ENCODE data around the gene ARHGEF5.
A peak's percentile ranks its signal among the peaks of the same experiment; 100 is the strongest.

Gene ARHGEF5

DNA sequence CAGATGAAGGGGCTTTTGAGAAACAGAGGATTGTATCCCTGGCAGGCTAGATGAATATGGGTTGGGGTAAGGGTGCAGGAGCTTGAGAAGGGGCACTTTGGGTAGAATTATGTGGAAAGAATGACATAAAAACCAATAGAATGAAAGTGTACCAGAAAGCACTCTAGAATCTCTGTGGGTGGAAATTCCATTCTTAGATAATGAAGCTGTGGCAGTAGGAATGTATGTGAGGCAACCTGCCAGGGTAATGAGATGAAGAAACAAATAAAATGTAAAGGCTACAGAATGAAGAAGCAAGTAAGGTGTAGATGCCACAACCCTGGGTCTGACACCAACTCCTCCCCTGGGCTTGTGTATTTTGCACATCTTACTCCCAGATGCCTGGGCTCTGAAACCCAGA lies 31.5 kb downstream of the ARHGEF5 start:
- Histone ChIP-seq H3K4me3 (ENCODE audit: low read length) (no peak overlapping the region), H3K36me3 (ENCODE audit: control insufficient read depth, low read depth, low read length) (no peaks in the 10 kb centered on the region), H3K9ac (ENCODE audit: low read length) (no peak overlapping the region), H3K4me1 (ENCODE audit: control insufficient read depth, low read depth, low read length) (peaks cover 21% of the 10 kb centered on the region), H3K9me3 (ENCODE audit: control insufficient read depth, low read depth, low read length) (no peaks in the 10 kb centered on the region), H3K27ac (ENCODE audit: low read length) (no peak overlapping the region), H3K27me3 (ENCODE audit: control insufficient read depth, insufficient read depth, low read length) (no peaks in the 10 kb centered on the region)

DNA sequence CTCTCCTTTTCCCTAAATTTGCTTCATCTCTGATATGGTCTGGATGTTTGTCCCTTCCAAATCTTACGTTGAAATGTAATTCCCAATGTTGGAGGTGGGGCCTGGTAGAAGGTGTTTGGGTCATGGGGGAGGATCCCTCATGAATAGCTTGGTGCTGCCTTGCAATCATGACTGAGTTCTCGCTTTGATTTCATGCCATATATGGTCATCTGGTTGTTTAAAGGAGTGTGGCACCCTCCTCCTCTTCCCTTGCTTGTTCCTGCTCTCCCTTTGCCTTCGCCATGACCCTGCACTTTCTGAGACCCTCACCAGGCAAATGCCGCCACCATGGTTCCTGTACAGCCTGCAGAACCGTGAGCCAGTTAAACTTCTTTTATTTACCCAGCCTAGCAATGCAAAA lies 33.7 kb downstream of the ARHGEF5 start:
- Histone ChIP-seq H3K9me3 (ENCODE audit: control insufficient read depth, low read depth, low read length) (no peaks in the 10 kb centered on the region), H3K36me3 (ENCODE audit: control insufficient read depth, low read depth, low read length) (no peaks in the 10 kb centered on the region), H3K4me1 (ENCODE audit: control insufficient read depth, low read depth, low read length) (peaks cover 21% of the 10 kb centered on the region), H3K9ac (ENCODE audit: low read length) (peak overlapping the region; percentile 21), H3K27ac (ENCODE audit: low read length) (peak overlapping the region; percentile 67), H3K27me3 (ENCODE audit: control insufficient read depth, insufficient read depth, low read length) (no peaks in the 10 kb centered on the region), H3K4me3 (ENCODE audit: low read length) (no peak overlapping the region)

DNA sequence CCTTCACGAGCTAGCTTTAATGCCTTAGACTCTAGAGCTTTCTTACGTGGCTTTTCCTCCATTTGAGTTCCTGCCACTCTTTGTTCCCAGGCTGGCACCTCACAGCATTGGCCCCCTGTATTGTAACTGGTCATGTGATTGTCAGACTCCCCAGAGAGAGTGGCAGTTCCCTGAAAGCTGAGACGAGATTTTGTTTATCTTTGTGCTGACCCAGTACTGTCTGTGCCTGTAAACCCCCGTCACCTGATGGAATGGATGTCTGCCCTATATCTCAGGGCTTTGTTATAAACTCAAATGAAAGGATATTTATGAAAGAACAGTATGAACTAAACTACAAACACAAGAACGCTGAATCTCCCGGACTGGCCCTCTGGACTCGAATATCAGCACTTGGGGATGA lies 35.3 kb downstream of the ARHGEF5 start:
- Histone ChIP-seq H3K27me3 (ENCODE audit: control insufficient read depth, insufficient read depth, low read length) (no peaks in the 10 kb centered on the region), H3K4me3 (ENCODE audit: low read length) (no peak overlapping the region), H3K36me3 (ENCODE audit: control insufficient read depth, low read depth, low read length) (no peaks in the 10 kb centered on the region), H3K9me3 (ENCODE audit: control insufficient read depth, low read depth, low read length) (no peaks in the 10 kb centered on the region), H3K4me1 (ENCODE audit: control insufficient read depth, low read depth, low read length) (peaks cover 12% of the 10 kb centered on the region), H3K27ac (ENCODE audit: low read length) (no peak overlapping the region), H3K9ac (ENCODE audit: low read length) (no peak overlapping the region)

DNA sequence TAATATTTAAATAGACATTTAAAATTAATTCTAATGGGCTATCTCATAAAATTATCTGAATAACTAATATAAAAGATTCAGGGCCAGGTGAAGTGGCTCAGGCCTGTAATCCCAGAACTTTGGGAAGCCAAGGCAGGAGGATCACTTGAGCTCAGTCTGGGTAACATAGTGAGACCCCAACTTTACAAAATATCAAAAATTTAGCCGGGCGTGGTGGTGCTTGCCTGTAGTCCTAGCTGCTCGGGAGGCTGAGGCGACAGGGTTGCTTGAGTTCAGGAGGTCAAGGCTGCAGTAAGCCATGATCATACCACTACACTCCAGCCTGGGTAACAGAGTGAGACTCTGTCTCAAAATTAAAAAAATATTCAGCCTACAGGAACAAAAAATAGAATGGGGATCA lies 35.8 kb downstream of the ARHGEF5 start:
- Histone ChIP-seq H3K9me3 (ENCODE audit: control insufficient read depth, low read depth, low read length) (no peaks in the 10 kb centered on the region), H3K36me3 (ENCODE audit: control insufficient read depth, low read depth, low read length) (no peaks in the 10 kb centered on the region), H3K4me1 (ENCODE audit: control insufficient read depth, low read depth, low read length) (peaks cover 12% of the 10 kb centered on the region), H3K9ac (ENCODE audit: low read length) (no peak overlapping the region), H3K27me3 (ENCODE audit: control insufficient read depth, insufficient read depth, low read length) (no peaks in the 10 kb centered on the region), H3K27ac (ENCODE audit: low read length) (no peak overlapping the region), H3K4me3 (ENCODE audit: low read length) (no peak overlapping the region)

DNA sequence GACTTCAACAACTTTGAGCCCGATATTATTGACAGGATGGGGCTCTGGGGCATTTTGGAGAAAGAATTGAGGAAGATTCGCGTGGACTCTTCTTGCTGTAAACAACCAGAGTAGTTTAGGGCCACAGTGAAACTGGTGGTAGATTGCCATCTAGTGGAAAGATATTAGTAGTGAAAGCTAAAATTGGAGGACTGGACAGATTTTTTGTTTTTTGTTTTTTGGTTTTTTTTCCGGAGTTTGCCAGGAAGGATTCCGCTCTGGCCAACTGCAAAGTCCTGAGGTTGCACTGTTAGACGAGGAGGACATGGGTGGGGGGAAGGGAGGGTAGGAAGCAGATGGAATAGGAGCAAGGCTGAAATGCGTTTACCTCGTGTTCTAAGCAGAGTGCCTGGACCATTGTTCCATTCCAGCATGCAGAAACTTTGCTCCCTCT lies 36.6 kb downstream of the ARHGEF5 start:
- Histone ChIP-seq H3K4me1 (ENCODE audit: control insufficient read depth, low read depth, low read length) (peaks cover 12% of the 10 kb centered on the region), H3K27ac (ENCODE audit: low read length) (no peak overlapping the region), H3K9me3 (ENCODE audit: control insufficient read depth, low read depth, low read length) (no peaks in the 10 kb centered on the region), H3K36me3 (ENCODE audit: control insufficient read depth, low read depth, low read length) (no peaks in the 10 kb centered on the region), H3K4me3 (ENCODE audit: low read length) (no peak overlapping the region), H3K27me3 (ENCODE audit: control insufficient read depth, insufficient read depth, low read length) (no peaks in the 10 kb centered on the region), H3K9ac (ENCODE audit: low read length) (no peak overlapping the region)

DNA sequence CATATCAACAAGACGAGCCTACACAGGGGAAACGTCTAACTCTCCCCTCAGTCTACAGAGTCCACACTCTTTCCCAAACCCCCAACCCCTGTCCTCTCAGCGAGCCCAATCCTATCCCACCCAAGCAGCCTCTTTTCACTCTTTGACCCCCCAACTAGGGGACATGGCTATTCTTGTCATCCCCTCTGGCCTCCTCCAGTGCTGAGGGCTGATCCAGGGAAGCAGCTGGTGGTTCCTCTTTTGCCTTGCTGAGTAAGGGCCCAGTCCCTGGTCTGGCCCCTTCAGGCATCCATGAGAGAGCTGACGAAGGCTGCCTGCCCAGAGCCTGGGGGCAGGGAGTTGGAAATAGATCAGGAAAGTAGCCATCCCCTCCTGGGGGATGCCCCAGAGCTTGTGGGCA lies 41.9 kb downstream of the ARHGEF5 start:
- Histone ChIP-seq H3K27ac (ENCODE audit: low read length) (no peak overlapping the region), H3K27me3 (ENCODE audit: control insufficient read depth, insufficient read depth, low read length) (no peaks in the 10 kb centered on the region), H3K9me3 (ENCODE audit: control insufficient read depth, low read depth, low read length) (no peaks in the 10 kb centered on the region)

DNA sequence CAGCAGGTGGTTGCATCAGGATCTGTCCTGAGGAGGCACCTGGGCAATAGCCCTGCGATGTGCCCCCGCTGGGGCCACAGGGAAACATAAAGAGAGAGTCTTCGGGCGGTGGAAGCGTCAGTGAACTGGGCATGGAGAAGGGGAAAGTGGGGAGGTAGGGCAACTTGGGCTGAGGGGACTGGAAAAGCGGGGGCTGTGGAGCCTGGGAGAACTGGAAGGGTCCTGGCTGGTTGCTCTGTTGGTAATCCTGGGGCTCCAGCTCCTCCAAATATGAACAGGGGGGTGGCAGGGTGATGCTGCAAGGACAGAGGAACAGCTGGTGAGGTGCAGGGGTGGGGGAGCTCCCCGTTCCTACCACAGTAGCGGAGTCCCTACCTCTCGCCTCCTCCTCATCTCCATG lies 43.1 kb downstream of the ARHGEF5 start:
- Histone ChIP-seq H3K9me3 (ENCODE audit: control insufficient read depth, low read depth, low read length) (no peaks in the 10 kb centered on the region), H3K36me3 (ENCODE audit: control insufficient read depth, low read depth, low read length) (no peaks in the 10 kb centered on the region), H3K9ac (ENCODE audit: low read length) (no peak overlapping the region), H3K27ac (ENCODE audit: low read length) (no peak overlapping the region), H3K4me1 (ENCODE audit: control insufficient read depth, low read depth, low read length) (no peaks in the 10 kb centered on the region), H3K27me3 (ENCODE audit: control insufficient read depth, insufficient read depth, low read length) (no peaks in the 10 kb centered on the region), H3K4me3 (ENCODE audit: low read length) (no peak overlapping the region)

More for the DNA sequence above, 41.9 kb downstream of the ARHGEF5 start:
- no peak overlapping the region for H3K4me3 ChIP-seq (ENCODE audit: low read length)
- H3K9ac ChIP-seq (ENCODE audit: low read length) = no peak overlapping the region
- H3K36me3 ChIP-seq (ENCODE audit: control insufficient read depth, low read depth, low read length) = no peaks in the 10 kb centered on the region
- no peaks in the 10 kb centered on the region for H3K4me1 ChIP-seq (ENCODE audit: control insufficient read depth, low read depth, low read length)

DNA sequence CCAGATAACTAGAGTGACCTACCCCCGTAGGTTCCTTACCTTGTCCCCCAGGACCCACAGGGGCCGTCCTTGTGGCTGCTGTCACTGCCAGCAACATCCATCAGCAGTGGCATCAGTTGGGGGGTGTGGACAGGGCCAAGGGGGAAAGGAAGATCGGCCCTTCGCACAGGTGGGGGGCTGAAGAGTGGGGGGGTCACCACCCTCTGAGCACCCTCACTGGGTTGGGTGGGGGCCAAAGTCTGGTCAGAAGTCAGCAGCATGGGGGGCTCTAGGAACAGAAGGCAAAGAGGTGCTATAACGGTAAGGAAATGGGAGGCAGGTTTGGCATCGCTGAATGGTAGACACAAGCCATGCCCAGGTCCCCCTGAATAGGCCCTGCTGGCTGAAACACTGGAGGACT lies 43.7 kb downstream of the ARHGEF5 start:
- Histone ChIP-seq H3K27me3 (ENCODE audit: control insufficient read depth, insufficient read depth, low read length) (no peaks in the 10 kb centered on the region), H3K9ac (ENCODE audit: low read length) (no peak overlapping the region), H3K4me1 (ENCODE audit: control insufficient read depth, low read depth, low read length) (no peaks in the 10 kb centered on the region), H3K36me3 (ENCODE audit: control insufficient read depth, low read depth, low read length) (no peaks in the 10 kb centered on the region), H3K9me3 (ENCODE audit: control insufficient read depth, low read depth, low read length) (no peaks in the 10 kb centered on the region), H3K4me3 (ENCODE audit: low read length) (no peak overlapping the region), H3K27ac (ENCODE audit: low read length) (no peak overlapping the region)

DNA sequence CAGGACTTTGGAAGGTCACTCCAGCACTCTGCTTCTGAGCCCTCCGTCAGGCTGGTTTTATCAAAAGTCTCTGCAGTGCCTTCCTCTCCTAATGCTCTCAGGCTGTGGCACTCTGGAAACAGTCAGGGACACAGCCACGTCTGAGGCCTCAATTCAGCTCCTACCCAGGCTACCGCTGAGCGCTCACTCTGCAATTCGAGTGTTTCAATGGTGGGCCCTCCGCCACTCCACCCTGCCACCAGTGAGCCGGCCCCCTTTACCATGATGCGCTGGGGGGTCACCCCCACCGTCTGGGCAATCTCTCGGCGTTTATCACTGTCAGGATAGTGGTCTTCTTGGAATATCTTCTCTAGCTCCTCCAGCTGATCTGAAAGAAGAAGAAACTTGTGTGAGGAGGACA lies 44.7 kb downstream of the ARHGEF5 start:
- H3K27me3 ChIP-seq (ENCODE audit: control insufficient read depth, insufficient read depth, low read length) = no peaks in the 10 kb centered on the region

DNA sequence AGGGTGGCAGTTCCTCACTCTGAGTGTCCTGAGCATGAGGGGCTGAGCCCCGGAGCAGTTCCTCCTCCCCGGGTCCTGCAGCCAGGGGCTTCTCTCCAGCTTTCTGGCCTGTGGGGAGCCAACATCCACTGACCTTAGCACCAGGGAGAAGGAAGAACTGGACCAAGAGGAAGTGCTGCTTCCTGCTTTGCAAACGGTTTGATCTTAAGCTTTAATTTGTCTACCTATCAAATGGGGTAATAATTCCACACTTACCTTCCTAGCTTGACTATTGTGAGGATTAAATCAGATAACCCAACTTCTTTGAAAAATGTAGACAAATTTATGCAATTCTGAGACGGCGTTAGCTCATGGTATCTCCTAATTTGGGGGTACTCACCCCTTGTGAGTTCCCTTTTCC lies 46.3 kb downstream of the ARHGEF5 start:
- no peaks in the 10 kb centered on the region for H3K9me3 ChIP-seq (ENCODE audit: control insufficient read depth, low read depth, low read length)
- H3K9ac ChIP-seq (ENCODE audit: low read length) = no peak overlapping the region
- H3K27ac ChIP-seq (ENCODE audit: low read length) = no peak overlapping the region
- H3K4me3 ChIP-seq (ENCODE audit: low read length) = no peak overlapping the region
- H3K4me1 ChIP-seq (ENCODE audit: control insufficient read depth, low read depth, low read length) = no peaks in the 10 kb centered on the region
- no peaks in the 10 kb centered on the region for H3K27me3 ChIP-seq (ENCODE audit: control insufficient read depth, insufficient read depth, low read length)
- H3K36me3 ChIP-seq (ENCODE audit: control insufficient read depth, low read depth, low read length) = no peaks in the 10 kb centered on the region

More for the DNA sequence above, 44.7 kb downstream of the ARHGEF5 start:
- H3K9ac ChIP-seq (ENCODE audit: low read length) = no peak overlapping the region
- no peaks in the 10 kb centered on the region for H3K9me3 ChIP-seq (ENCODE audit: control insufficient read depth, low read depth, low read length)
- H3K27ac ChIP-seq (ENCODE audit: low read length) = no peak overlapping the region
- H3K4me3 ChIP-seq (ENCODE audit: low read length) = no peak overlapping the region
- no peaks in the 10 kb centered on the region for H3K36me3 ChIP-seq (ENCODE audit: control insufficient read depth, low read depth, low read length)
- H3K4me1 ChIP-seq (ENCODE audit: control insufficient read depth, low read depth, low read length) = no peaks in the 10 kb centered on the region

DNA sequence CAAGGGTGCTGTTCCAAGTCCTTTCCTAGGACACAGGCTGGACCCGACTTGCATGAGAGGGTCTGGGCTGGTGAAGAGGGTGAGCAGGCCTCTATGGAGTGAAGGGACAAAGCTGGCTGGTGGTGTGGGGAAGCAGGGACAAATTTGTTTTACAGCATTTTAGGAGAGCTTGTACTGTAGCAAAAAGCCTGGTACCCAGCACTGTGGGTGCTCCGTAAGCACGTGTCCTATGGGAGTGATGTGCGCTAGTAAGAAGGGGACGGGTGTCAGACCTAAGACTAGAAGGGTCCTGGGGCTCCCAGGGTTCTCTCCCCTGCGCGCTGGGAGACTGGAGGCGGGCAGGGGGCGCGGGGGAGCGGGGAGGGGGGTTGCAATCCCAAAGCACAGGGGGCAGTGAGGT lies 47.9 kb downstream of the ARHGEF5 start:
- Histone ChIP-seq H3K9me3 (ENCODE audit: control insufficient read depth, low read depth, low read length) (no peaks in the 10 kb centered on the region), H3K27ac (ENCODE audit: low read length) (no peak overlapping the region), H3K36me3 (ENCODE audit: control insufficient read depth, low read depth, low read length) (no peaks in the 10 kb centered on the region), H3K9ac (ENCODE audit: low read length) (no peak overlapping the region), H3K27me3 (ENCODE audit: control insufficient read depth, insufficient read depth, low read length) (no peaks in the 10 kb centered on the region), H3K4me1 (ENCODE audit: control insufficient read depth, low read depth, low read length) (no peaks in the 10 kb centered on the region), H3K4me3 (ENCODE audit: low read length) (no peak overlapping the region)

DNA sequence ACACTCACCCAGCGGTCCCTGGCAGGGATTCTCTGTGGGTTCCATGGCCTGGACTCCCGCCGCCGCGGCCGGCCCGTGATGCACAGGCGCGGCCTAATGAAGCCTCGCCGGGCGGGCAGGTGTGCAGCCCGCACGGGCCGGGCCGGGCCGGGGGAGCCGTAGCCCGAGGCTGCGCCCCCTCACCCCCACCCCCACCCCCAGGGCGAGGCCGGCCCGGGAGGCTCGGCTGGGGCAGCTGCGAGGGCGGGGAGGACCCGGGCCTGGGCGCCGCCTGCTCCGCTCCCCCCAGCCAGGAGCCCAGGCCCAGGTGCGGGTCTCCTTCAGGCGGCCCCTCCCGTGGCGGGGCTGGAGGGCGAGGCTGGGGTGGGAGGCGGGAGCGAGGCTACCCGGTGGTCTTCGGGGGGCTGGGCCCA lies 48.5 kb downstream of the ARHGEF5 start, which contains the start of gene NOBOX:
TSS of gene NOBOX (minus strand) at position 45 of the 413 bp plus-strand sequence.
- Histone ChIP-seq H3K27me3 (ENCODE audit: control insufficient read depth, insufficient read depth, low read length) (no peaks in the 10 kb centered on the region), H3K4me1 (ENCODE audit: control insufficient read depth, low read depth, low read length) (no peaks in the 10 kb centered on the region), H3K36me3 (ENCODE audit: control insufficient read depth, low read depth, low read length) (no peaks in the 10 kb centered on the region), H3K9me3 (ENCODE audit: control insufficient read depth, low read depth, low read length) (no peaks in the 10 kb centered on the region), H3K4me3 (ENCODE audit: low read length) (no peak within 1 kb of the TSS), H3K27ac (ENCODE audit: low read length) (no peak within 1 kb of the TSS), H3K9ac (ENCODE audit: low read length) (no peak within 1 kb of the TSS)
